Upper lobe of left lung (tissue), 6 donors: ENCODE measurements around the gene CD207. TPM values are rescaled to one million over a fixed set of nuclear protein-coding genes. Genes with fewer than 3 reads are reported as not detected.
A peak's percentile ranks its signal among the peaks of the same experiment; 100 is the strongest.

ENCODE experiments used
- ATAC-seq, 2 donors: fragments of 200-7000 bp; cut with Tn5 transposase; one replicate each; pipeline ENCODE4 v1.9.1; 2022; ENCODE audit warnings: mild to moderate bottlenecking in 2 of 2, moderate library complexity in 2 of 2; ENCODE audit not compliant: low FRiP score in 2 of 2
- DNase-seq, 2 donors: peaks; one replicate each; pipeline ENCODE4 v3.0.0-alpha.2; 2019 to 2020
- H3K27ac ChIP-seq, 4 donors: fragments of 200-600 bp; sonication (generic); one replicate each; pipeline ENCODE4 v1.5.1; 2016 to 2019
- H3K27me3 ChIP-seq, 4 donors: fragments of 200-600 bp; sonication (generic); one replicate each; pipeline ENCODE4 v1.5.1; 2017 to 2019
- H3K36me3 ChIP-seq, 4 donors: fragments of 200-600 bp; sonication (generic); one replicate each; pipeline ENCODE4 v1.5.1; 2016 to 2019
- H3K4me1 ChIP-seq, 4 donors: fragments of 200-600 bp; sonication (generic); one replicate each; pipeline ENCODE4 v1.5.1; 2018 to 2019
- H3K4me3 ChIP-seq, 4 donors: fragments of 200-600 bp; sonication (generic); one replicate each; pipeline ENCODE4 v1.5.1; 2017 to 2019; ENCODE audit warnings: mild to moderate bottlenecking in 2 of 4, moderate library complexity in 1 of 4
- H3K9me3 ChIP-seq, 4 donors: fragments of 200-600 bp; sonication (generic); one replicate each; pipeline ENCODE4 v1.5.1; 2018 to 2019
- EP300 ChIP-seq, 4 donors: sonication (generic); formaldehyde crosslinking; IDR thresholded peaks; one replicate each; pipeline ENCODE4 v1.5.1; 2017; ENCODE audit warnings: antibody characterized with exemption in 4 of 4, control low read depth in 2 of 4
- POLR2A ChIP-seq, 4 donors: fragments of 450-650 bp; IDR thresholded peaks; one replicate each; pipeline ENCODE4 v1.5.1; 2016 to 2017; ENCODE audit warnings: antibody characterized with exemption in 4 of 4, mild to moderate bottlenecking in 2 of 4
- POLR2AphosphoS5 ChIP-seq, 2 donors: sonication (generic); formaldehyde crosslinking; IDR thresholded peaks; one replicate each; pipeline ENCODE4 v1.5.1; 2017; ENCODE audit warnings: antibody characterized with exemption in 2 of 2
- WGBS, 2 donors: methylation state at CpG; one replicate each; pipeline ENCODE4 v1.1.5; 2017 to 2018; 5-methylcytosine and 5-hydroxymethylcytosine counted together
- total RNA-seq, 6 donors: library from RNA; depleted of rRNA in 4 of 6; stranded (reverse); fragments of >200 nt in 4 of 6; gene quantifications; one replicate each; pipeline versions ENCODE4 v1.1.0 to v1.2.1, GENCODE V29; 2016 to 2021
- TF ChIP-seq, protein P1 (sequence below), 6 experiments: fragments of 450-650 bp in 4 of 6; fragments of 200-600 bp in 2 of 6; sonication (generic) in 2 of 6; IDR thresholded peaks; one replicate each; pipeline ENCODE4 v1.5.1; 2016 to 2019; ENCODE audit warnings: antibody characterized with exemption in 6 of 6
- donor health status: DM: no; HTN: no; CAD: no; lungs with moderate emphysema.
- donor health status: DM: no; HTN: yes; CAD: no; lungs with severe emphysema.

CD207 gene
- total RNA-seq, 6 donors from 2014 or later = 0.74 to 2.2 TPM; not detected in 4

- TF ChIP-seq POLR2A (IDR thresholded peaks at IDR 0.05) = no peak
- TF ChIP-seq, protein P1, sequence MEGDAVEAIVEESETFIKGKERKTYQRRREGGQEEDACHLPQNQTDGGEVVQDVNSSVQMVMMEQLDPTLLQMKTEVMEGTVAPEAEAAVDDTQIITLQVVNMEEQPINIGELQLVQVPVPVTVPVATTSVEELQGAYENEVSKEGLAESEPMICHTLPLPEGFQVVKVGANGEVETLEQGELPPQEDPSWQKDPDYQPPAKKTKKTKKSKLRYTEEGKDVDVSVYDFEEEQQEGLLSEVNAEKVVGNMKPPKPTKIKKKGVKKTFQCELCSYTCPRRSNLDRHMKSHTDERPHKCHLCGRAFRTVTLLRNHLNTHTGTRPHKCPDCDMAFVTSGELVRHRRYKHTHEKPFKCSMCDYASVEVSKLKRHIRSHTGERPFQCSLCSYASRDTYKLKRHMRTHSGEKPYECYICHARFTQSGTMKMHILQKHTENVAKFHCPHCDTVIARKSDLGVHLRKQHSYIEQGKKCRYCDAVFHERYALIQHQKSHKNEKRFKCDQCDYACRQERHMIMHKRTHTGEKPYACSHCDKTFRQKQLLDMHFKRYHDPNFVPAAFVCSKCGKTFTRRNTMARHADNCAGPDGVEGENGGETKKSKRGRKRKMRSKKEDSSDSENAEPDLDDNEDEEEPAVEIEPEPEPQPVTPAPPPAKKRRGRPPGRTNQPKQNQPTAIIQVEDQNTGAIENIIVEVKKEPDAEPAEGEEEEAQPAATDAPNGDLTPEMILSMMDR (IDR thresholded peaks at IDR 0.05) = no peak
- no peak for TF ChIP-seq POLR2AphosphoS5 (IDR thresholded peaks at IDR 0.05)
- no peak for TF ChIP-seq EP300 (IDR thresholded peaks at IDR 0.05)
- 75 to 78% methylated on average over 10 of the region's 10 CpGs for WGBS, 2 donors
- Histone ChIP-seq H3K4me1 (no peaks in the 10 kb centered on the region), H3K27ac (no peak overlapping the region), H3K9me3 (no peaks in the 10 kb centered on the region), H3K27me3 (no peaks in the 10 kb centered on the region), H3K36me3 (no peaks in the 10 kb centered on the region), H3K4me3 (no peak overlapping the region)
- peak in 1 of 2 donors; percentile 15 for ATAC-seq
- no peak for DNase-seq
Measured at GRCh38 chr2:70837980-70838925, 2.6 kb upstream of the CD207 start.

- Histone ChIP-seq H3K4me1 (no peaks in the 10 kb centered on the region), H3K27ac (no peak overlapping the region), H3K4me3 (no peak overlapping the region), H3K27me3 (no peaks in the 10 kb centered on the region), H3K9me3 (no peaks in the 10 kb centered on the region), H3K36me3 (no peaks in the 10 kb centered on the region)
- ATAC-seq (no peak), DNase-seq (no peak)
- no peak for TF ChIP-seq EP300 (IDR thresholded peaks at IDR 0.05)
- no peak for TF ChIP-seq POLR2AphosphoS5 (IDR thresholded peaks at IDR 0.05)
- TF ChIP-seq, protein P1 (IDR thresholded peaks at IDR 0.05) = no peak
- TF ChIP-seq POLR2A (IDR thresholded peaks at IDR 0.05) = no peak
- WGBS, 2 donors = 53 to 67% methylated on average over 4 of the region's 4 CpGs
Measured at GRCh38 chr2:70834881-70835280, 735 bp downstream of the CD207 start.

- no peaks in the 10 kb centered on the region for H3K4me1 ChIP-seq
- no peaks in the 10 kb centered on the region for H3K9me3 ChIP-seq
- WGBS, 2 donors = 86 to 87% methylated on average over 2 of the region's 2 CpGs
- no peak for ATAC-seq
- no peaks in the 10 kb centered on the region for H3K27me3 ChIP-seq
- no peak for DNase-seq
- no peak overlapping the region for H3K4me3 ChIP-seq
- no peak overlapping the region for H3K27ac ChIP-seq
- TF ChIP-seq POLR2AphosphoS5 (IDR thresholded peaks at IDR 0.05) = no peak
- TF ChIP-seq, protein P1 (IDR thresholded peaks at IDR 0.05) = no peak
- no peak for TF ChIP-seq EP300 (IDR thresholded peaks at IDR 0.05)
- TF ChIP-seq POLR2A (IDR thresholded peaks at IDR 0.05) = no peak
- H3K36me3 ChIP-seq = no peaks in the 10 kb centered on the region
Measured at GRCh38 chr2:70834106-70834505, 1.5 kb downstream of the CD207 start.

- 58 to 86% methylated on average over 1 of the region's 1 CpG for whole genome bisulfite sequencing, 2 donors
- no peaks in the 10 kb centered on the region for H3K36me3 ChIP-seq
- DNase-seq (no peak), ATAC-seq (no peak)
- no peak overlapping the region for H3K27ac ChIP-seq
- no peaks in the 10 kb centered on the region for H3K4me1 ChIP-seq
- TF ChIP-seq POLR2AphosphoS5 (IDR thresholded peaks at IDR 0.05) (no peak), POLR2A (IDR thresholded peaks at IDR 0.05) (no peak), EP300 (IDR thresholded peaks at IDR 0.05) (no peak)
- TF ChIP-seq, protein P1 (IDR thresholded peaks at IDR 0.05) = no peak
- no peak overlapping the region for H3K4me3 ChIP-seq
- H3K27me3 ChIP-seq = no peaks in the 10 kb centered on the region
- H3K9me3 ChIP-seq = no peaks in the 10 kb centered on the region
Measured at GRCh38 chr2:70833246-70833645, 2.4 kb downstream of the CD207 start.
